Medulla oblongata (tissue), 1 donor: Measurements from ENCODE around the gene VAC14.

Source experiments
- DNase-seq: peaks from one replicate; pipeline ENCODE4 v3.0.0-alpha.2; 2015; ENCODE audit errors: extremely low spot score

Gene VAC14

GRCh38 chr16:70692873-70693671 lies 107.9 kb downstream of the VAC14 start:
- no peak for DNase-seq

DNA sequence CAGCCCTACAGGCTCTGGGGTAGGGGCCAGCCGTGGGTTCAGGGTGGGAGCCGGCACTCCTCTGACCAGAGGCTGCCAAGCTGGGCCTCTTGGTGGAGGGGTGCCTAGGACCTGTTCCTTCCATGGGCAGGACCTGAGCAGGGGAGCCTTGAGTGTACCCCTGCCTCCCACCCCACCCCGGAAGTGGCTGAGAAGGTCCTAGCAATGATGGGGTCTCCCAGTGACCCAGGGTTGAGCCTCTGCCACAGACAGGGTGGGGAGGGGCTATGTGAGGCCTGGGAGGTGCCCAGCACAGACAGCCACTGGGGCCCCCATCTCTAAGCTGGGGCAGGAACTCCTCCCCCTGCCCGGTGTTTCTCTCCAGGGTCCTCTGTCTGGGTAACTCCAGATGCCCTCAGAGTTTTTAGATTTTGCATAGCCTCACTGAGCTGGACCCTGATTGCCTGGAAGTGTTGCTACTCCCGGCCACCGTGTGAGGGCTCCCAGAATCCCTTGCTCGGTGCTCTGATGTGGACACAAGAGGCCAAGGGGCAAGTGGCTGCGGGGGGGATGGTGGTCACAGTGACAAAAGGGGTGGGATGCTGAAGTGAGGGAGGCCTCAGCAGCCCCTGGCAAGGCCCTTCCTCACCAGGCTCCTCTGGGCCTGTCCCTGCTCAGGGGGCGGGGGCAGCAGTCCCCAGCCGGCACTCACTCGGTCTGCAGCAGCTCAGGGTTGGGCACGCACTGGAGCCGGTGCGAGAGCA lies 108.7 kb downstream of the VAC14 start:
- DNase-seq, result no peak

GRCh38 chr16:70691223-70692129 lies 109.5 kb downstream of the VAC14 start:
- DNase-seq, result peak; percentile 94

GRCh38 chr16:70689970-70690891 lies 110.7 kb downstream of the VAC14 start:
- no peak for DNase-seq

DNA sequence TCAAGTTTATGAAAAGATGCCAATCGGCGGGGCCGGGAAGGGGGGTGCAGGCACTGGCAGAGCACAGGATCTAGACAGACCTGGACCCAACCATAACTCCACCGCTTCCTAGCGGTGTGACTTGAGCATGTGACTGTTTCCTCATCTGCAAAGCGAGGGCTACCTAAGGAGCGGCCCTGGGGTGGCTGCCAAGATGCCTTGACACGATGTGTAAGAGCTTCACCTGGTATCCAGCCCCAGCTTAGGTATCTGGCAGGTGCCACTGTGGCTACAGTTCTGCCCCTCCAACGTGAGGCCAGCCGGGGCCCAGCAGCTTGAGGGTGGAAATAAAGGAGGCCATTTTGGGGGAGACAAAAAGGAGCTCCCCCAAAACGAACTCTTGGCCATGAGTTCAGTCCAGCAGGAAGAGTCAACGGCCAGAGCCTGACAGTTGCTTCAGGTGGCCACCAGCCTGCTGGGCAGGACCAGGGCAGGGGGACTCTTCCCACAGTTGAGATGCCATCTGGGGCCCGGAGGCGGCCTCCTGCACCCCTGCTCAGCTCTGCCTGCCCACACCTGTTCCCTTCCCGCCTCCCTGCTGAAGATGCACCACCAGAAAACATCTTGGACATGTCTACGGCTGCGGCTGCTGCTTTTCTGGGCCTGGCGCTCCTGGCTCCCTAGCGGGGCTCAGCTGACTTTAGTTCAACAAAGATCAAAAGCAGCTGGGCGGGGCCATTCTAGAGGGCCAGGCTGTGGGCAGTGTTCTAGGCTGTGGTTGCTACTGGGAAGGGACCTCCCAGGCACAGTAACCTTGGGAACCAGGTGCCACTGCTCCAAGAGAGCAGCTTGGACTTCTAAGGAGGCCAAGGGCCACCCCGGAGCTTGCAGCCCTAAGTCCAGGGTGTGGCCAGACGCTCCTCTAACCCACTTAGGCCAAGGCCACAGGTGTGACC lies 111.7 kb downstream of the VAC14 start:
- DNase-seq, result peak; percentile 48

DNA sequence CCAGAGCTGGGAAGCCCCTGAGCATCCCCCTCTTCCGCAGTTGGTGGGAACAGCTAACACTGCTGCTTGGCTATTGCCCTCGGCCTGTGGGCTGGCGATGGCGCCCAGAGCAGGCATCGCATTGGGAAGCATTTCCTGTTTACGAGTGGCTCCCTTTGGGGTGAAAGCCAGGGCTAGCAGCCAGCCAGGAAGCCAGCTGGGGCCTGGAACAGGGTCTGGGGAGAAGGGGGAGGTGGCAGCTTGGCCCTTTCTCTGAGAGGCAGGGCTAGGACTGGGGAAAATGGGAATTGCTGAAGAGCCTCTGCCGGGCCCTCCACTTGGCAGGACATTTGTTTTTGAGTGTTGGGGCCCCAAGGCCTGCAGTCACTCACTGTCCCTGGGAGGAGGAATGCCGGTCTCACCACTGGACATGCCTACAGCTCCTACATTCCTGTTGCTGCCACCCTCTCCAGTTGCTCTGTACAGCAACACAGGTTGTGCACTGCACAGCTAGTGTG lies 112.7 kb downstream of the VAC14 start:
- DNase-seq, result peak; percentile 92

DNA sequence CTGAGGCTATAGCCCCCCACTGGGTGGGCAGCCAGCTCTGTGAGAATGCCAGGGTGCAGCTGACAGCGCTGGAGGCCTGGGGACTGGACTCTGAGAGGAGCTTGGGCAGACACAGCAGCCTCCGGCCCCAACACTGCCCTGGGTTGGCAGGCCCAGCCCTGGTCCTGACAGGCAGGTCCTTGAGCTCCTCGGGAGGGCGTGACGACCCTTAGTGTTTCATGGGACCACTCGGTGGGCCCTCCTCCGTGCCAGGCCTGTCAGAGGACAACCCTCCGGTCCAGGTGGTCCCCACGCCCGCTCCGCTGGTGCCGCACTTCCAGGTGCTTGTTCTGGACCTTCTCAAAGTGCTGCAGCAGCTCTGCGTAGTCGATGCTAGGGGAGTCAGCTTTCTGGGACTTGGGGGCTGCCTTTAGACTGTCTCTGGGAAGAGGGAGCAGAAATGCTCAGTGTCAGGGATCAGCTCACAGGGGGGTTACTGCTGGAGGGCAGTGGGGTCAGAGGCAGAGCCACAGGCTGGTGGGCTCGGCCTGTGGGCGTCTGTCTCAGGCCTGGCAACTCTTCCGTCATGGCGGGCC lies 113.2 kb downstream of the VAC14 start:
- no peak for DNase-seq

GRCh38 chr16:70687102-70687511 lies 113.9 kb downstream of the VAC14 start:
- DNase-seq, result no peak

- no peak for DNase-seq
Observed at GRCh38 chr16:70686376-70687101, 114.4 kb downstream of the VAC14 start.

DNA sequence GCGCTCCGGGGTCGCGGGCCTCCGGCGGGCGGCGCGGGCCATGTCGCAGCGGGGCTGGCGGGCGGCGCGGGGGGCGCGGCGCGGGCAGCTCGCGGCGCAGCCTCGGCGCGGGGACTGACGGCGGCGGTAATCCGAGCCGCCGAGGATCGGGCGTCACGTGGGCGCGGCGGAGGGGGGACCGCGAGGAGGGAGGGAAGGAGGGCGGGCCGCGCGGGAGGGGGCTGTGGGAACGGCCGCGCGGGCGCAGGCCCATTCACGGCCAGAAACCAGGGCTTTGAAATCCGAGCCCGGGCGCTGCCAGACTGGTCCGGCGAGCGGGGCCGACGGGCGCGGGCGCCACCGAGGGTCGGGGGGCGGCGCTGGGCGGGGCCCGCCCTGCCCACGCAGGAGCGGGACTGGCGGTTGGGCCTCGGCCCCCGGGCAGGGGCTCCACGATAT lies 115.0 kb downstream of the VAC14 start, which contains the start of gene MTSS2:
Gene MTSS2, minus strand, starts transcription at position 116 of the 438 bp plus-strand sequence. CDS start 262 bp downstream, outside the sequence.
- peak; percentile 85 for DNase-seq

DNA sequence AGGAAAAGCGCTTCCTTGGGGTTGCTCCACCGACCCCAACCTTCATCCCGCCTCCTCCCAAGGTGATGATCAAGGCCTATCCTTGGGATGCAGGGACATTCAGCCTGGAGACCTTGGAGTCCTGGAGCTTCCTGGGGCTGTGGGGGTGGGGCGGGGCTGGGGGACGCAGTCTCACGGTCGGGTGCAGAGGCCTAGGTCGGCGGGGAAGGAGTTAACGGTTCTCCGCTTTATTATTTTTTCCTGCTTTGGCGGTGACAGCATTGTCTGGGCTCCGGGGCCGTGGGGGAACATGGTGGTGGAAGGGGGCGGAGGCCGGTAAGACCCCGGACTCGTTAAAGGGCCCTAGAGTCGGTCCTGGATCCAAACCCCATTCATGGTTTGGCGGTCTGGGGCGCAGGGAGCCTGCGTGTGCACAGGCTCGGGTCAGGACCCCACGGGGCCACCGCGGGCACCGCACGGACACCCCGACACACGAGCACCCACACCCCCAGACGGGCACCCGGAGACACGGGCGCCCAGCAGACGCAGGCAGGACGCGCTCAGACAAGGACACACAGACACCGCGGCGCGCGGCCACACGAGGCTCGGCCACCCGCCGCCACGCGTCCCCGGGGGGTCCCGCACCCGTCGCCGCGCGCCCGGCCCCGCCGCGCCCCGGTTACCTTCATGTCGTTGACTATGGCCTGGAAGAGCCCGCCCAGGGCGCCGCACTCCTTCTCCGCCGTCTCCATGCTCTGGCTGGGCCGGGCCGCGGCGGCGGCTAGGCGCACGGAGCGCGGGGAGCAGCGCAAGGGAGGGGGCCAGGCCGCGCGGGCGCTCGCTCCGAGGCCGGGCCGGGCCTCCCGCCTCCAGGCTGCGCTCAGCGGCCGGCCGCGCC lies 115.7 kb downstream of the VAC14 start:
- DNase-seq, result peak; percentile 12

GRCh38 chr16:70684146-70685060 lies 116.6 kb downstream of the VAC14 start:
- peak; percentile 6 for DNase-seq

- peak; percentile 8 for DNase-seq
Observed at GRCh38 chr16:70683146-70683944, 117.6 kb downstream of the VAC14 start.

DNA sequence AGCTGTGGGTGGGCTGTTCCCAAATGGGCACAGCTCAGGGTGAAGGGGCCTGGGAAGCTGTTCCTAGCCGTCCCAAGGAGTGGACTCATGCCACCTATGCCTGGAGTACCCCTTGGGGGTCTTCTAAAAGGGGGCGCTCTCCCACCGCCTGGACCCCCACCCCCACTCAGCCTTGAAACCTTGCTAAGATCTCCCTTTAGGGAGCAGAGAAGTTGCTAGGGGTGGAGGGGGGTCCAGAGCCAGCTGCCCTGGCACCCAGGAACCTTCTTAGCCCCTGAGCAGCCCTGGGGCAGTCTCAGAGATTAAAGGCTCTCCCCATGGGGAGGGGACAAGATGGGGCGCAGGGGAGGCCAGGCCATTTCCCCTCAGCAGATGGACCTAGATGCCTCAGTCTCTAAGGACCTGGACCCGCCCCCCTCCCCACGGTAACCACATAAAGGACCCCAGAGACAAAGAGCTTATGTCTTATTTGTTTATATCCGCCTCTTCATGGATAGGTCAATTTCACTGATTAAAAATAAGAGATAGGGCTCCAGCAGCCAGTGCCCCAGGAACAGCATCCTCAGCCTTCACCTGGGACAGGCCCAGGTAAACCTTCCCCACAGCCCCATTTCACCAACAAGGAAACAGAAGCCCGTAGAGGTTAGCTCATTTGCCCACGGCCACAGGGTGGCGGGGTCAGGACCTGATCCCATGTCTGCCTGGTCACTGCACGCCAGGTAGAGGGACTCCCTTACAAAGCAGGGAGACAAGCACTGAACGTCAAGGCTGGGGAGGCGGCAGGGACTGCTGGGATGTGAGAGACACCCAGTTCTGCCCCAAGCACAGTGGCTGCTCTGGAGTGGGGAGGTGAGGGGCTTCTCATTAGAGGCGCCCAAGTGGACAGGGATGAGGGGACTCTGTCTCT lies 118.5 kb downstream of the VAC14 start:
- no peak for DNase-seq
